ENCODE data around the gene CD300E. TPM values are rescaled to one million over a fixed set of nuclear protein-coding genes. Genes with fewer than 3 reads are reported as not detected.
"Not testable (repeated sequence)": the region's sequence is repeated elsewhere in the genome, so short reads cannot be mapped to it uniquely, and the experiment has no call there.

Gene CD300E
- total RNA-seq, 1 donor from 2014 or later = not detected

- H3K4me1 Mint-ChIP-seq = peaks cover 13% of the 10 kb centered on the region
- H3K36me3 Mint-ChIP-seq (ENCODE audit: low read depth) = no peaks in the 10 kb centered on the region
- H3K27ac Mint-ChIP-seq = no peak overlapping the region
- H3K9me3 Mint-ChIP-seq = no peaks in the 10 kb centered on the region
- H3K4me3 Mint-ChIP-seq = no peak overlapping the region
- intact Hi-C loops (cut with micrococcal nuclease) = no loop called here
- peaks cover 62% of the 10 kb centered on the region for H3K27me3 Mint-ChIP-seq
- no peak for DNase-seq
Measured at GRCh38 chr17:74642995-74643394, 19.5 kb upstream of the CD300E start.

DNA sequence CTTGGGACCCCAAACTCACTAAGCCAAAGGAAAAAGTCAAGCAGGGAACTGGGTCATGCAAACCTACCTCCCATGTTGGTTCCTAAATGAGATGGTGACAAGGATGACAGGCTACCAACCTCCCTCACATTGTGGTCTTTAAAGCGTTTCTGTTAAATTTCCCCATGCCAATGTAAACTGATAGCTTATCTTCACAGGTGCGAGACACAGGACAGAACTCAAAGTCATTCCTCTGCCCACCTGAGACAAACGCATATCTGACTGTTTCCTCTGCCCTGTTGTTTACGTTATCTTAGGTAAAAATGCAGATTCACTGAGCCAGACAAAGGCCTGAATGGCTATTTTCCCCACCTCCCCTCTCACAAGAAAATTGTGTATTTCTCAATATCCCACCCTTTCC, 19.0 kb upstream of the CD300E start:
- peaks cover 64% of the 10 kb centered on the region for H3K27me3 Mint-ChIP-seq
- H3K4me3 Mint-ChIP-seq = no peak overlapping the region
- H3K4me1 Mint-ChIP-seq = peaks cover 14% of the 10 kb centered on the region
- no peaks in the 10 kb centered on the region for H3K9me3 Mint-ChIP-seq
- no peak overlapping the region for H3K27ac Mint-ChIP-seq
- DNase-seq = no peak
- H3K36me3 Mint-ChIP-seq (ENCODE audit: low read depth) = no peaks in the 10 kb centered on the region
- intact Hi-C loops (cut with micrococcal nuclease) = no loop called here

- H3K9me3 Mint-ChIP-seq = no peaks in the 10 kb centered on the region
- no peak for DNase-seq
- peaks cover 14% of the 10 kb centered on the region for H3K4me1 Mint-ChIP-seq
- peaks cover 67% of the 10 kb centered on the region for H3K27me3 Mint-ChIP-seq
- intact Hi-C loops (cut with micrococcal nuclease) = no loop called here
- no peak overlapping the region for H3K27ac Mint-ChIP-seq
- H3K36me3 Mint-ChIP-seq (ENCODE audit: low read depth) = no peaks in the 10 kb centered on the region
- no peak overlapping the region for H3K4me3 Mint-ChIP-seq
Measured at GRCh38 chr17:74641958-74642298, 18.4 kb upstream of the CD300E start.

GRCh38 chr17:74641224-74641957, 17.9 kb upstream of the CD300E start:
- Mint-ChIP-seq H3K9me3 (no peaks in the 10 kb centered on the region), H3K27me3 (peaks cover 66% of the 10 kb centered on the region), H3K27ac (no peak overlapping the region), H3K36me3 (ENCODE audit: low read depth) (no peaks in the 10 kb centered on the region), H3K4me3 (no peak overlapping the region), H3K4me1 (peaks cover 14% of the 10 kb centered on the region)
- intact Hi-C loops (cut with micrococcal nuclease) = no loop called here
- no peak for DNase-seq

- H3K36me3 Mint-ChIP-seq (ENCODE audit: low read depth) = no peaks in the 10 kb centered on the region
- H3K4me3 Mint-ChIP-seq = peak overlapping the region; percentile 34
- no peak overlapping the region for H3K27ac Mint-ChIP-seq
- H3K9me3 Mint-ChIP-seq = no peaks in the 10 kb centered on the region
- DNase-seq = peak; percentile 64
- intact Hi-C loops (cut with micrococcal nuclease) = no loop called here
- peaks cover 68% of the 10 kb centered on the region for H3K27me3 Mint-ChIP-seq
- peaks cover 14% of the 10 kb centered on the region for H3K4me1 Mint-ChIP-seq
Measured at GRCh38 chr17:74639704-74640151, 16.2 kb upstream of the CD300E start.

DNA sequence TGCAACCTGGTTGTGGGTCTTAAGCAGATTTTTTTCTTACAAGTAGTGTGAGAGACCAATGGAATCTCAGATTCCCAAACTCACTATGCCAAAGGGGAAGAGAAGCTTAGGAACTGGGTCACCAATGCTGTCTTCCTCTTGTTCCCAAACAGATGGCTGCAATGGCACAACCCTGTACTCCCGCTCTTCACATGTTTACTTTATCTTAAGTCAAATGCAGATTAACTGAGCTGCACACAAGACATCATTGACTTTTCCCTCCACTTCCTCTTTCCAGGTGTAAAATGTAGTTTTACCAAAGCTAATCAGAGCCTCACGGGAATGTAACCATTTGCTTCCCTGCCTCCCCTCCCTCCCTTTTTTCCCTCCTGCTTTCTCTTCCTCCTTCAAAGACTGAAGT, 14.4 kb upstream of the CD300E start:
- H3K9me3 Mint-ChIP-seq = no peaks in the 10 kb centered on the region
- no peak for DNase-seq
- peaks cover 57% of the 10 kb centered on the region for H3K27me3 Mint-ChIP-seq
- H3K4me3 Mint-ChIP-seq = no peak overlapping the region
- H3K27ac Mint-ChIP-seq = no peak overlapping the region
- intact Hi-C loops (cut with micrococcal nuclease) = no loop called here
- H3K4me1 Mint-ChIP-seq = peaks cover 14% of the 10 kb centered on the region
- H3K36me3 Mint-ChIP-seq (ENCODE audit: low read depth) = no peaks in the 10 kb centered on the region

DNA sequence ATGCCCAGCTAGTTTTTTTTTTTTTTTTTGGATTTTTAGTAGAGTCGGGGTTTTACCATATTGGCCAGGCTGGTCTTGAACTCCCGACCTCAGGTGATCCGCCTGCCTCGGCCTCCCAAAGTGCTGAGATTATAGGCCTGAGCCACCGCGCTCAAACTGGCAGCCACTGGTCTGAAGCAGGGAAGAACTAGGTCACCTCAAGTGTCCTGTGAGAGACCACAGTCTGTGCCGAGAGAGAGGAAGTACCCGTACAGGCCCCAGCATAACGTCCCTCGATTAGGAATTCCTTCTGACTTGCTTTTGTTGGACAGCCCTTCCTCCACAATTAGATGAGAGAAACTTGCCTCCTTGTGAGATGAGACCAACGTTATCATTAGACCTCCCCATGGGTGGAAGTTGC, 13.7 kb upstream of the CD300E start:
- Mint-ChIP-seq H3K4me1 (peaks cover 14% of the 10 kb centered on the region), H3K4me3 (no peak overlapping the region), H3K27me3 (peaks cover 54% of the 10 kb centered on the region), H3K27ac (no peak overlapping the region), H3K9me3 (no peaks in the 10 kb centered on the region), H3K36me3 (ENCODE audit: low read depth) (no peaks in the 10 kb centered on the region)
- no peak for DNase-seq
- intact Hi-C loops (cut with micrococcal nuclease) = no loop called here

GRCh38 chr17:74636541-74637085, 13.1 kb upstream of the CD300E start:
- Mint-ChIP-seq H3K27me3 (peaks cover 54% of the 10 kb centered on the region), H3K4me1 (peaks cover 17% of the 10 kb centered on the region)
- H3K9me3 Mint-ChIP-seq; H3K27ac Mint-ChIP-seq; H3K4me3 Mint-ChIP-seq; H3K36me3 Mint-ChIP-seq (ENCODE audit: low read depth); DNase-seq; intact Hi-C loops (cut with micrococcal nuclease): not testable (repeated sequence)

- Mint-ChIP-seq H3K4me3 (no peak overlapping the region), H3K27ac (no peak overlapping the region), H3K27me3 (peaks cover 52% of the 10 kb centered on the region), H3K4me1 (peaks cover 16% of the 10 kb centered on the region), H3K9me3 (no peaks in the 10 kb centered on the region), H3K36me3 (ENCODE audit: low read depth) (no peaks in the 10 kb centered on the region)
- DNase-seq = no peak
- intact Hi-C loops (cut with micrococcal nuclease) = no loop called here
Measured at GRCh38 chr17:74635418-74635817, 11.9 kb upstream of the CD300E start.

GRCh38 chr17:74633326-74633725, 9.8 kb upstream of the CD300E start:
- no peak overlapping the region for H3K4me3 Mint-ChIP-seq
- H3K27ac Mint-ChIP-seq = no peak overlapping the region
- peaks cover 56% of the 10 kb centered on the region for H3K27me3 Mint-ChIP-seq
- peaks cover 7% of the 10 kb centered on the region for H3K4me1 Mint-ChIP-seq
- DNase-seq = no peak
- no peaks in the 10 kb centered on the region for H3K9me3 Mint-ChIP-seq
- H3K36me3 Mint-ChIP-seq (ENCODE audit: low read depth) = no peaks in the 10 kb centered on the region
- intact Hi-C loops (cut with micrococcal nuclease) = no loop called here

GRCh38 chr17:74632617-74633016, 9.1 kb upstream of the CD300E start:
- H3K9me3 Mint-ChIP-seq = no peaks in the 10 kb centered on the region
- no peak overlapping the region for H3K4me3 Mint-ChIP-seq
- peaks cover 5% of the 10 kb centered on the region for H3K4me1 Mint-ChIP-seq
- no peaks in the 10 kb centered on the region for H3K36me3 Mint-ChIP-seq (ENCODE audit: low read depth)
- no peak for DNase-seq
- peaks cover 55% of the 10 kb centered on the region for H3K27me3 Mint-ChIP-seq
- intact Hi-C loops (cut with micrococcal nuclease) = no loop called here
- no peak overlapping the region for H3K27ac Mint-ChIP-seq

DNA sequence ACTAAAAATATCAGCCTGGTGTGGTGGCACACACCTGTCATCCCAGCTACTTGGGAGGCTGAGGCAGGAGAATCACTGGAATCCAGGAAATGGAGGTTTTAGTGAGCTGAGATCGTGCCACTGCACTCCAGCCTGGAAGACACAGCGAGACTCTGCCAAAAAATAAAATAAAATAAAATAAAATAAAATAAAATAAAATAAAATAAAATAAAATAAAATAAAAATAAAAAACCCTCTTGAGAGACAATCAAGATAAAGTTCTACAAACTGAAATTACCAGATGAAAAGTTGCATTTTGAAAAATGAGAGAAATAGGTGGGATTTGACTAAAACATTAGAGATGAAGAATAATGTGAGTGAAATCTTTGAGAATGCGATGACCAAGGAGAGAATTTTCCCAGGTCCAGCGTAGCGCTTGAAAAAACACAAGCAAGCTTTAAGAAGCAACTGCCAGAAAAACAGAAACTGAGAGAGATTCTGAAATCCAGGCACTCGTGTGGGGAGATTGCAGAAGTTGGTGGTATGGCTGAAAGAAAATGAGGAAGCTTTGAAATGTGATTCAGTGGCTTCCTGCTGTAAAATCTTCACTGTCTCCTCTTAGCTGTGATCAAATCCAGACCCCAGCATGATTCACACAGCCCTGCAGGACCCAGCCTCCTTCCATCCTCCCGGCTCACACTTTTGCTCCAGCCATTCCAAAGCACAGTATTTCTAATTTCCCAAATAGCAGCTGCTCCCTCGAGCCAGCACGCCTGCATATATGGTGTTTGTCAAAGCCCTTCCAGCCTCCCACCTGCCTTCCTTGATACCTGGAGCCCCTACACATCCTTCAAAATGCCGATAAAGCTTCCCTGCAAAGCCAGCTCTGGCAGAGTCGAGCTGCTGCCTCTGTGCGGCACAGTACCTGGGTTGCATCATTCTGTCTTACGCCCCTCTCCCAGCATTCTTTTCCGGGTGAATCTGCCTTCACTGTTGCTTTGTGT, 8.2 kb upstream of the CD300E start:
- H3K27ac Mint-ChIP-seq = no peak overlapping the region
- no peaks in the 10 kb centered on the region for H3K36me3 Mint-ChIP-seq (ENCODE audit: low read depth)
- intact Hi-C loops (cut with micrococcal nuclease) = no loop called here
- no peaks in the 10 kb centered on the region for H3K9me3 Mint-ChIP-seq
- DNase-seq = no peak
- H3K4me1 Mint-ChIP-seq = peaks cover 5% of the 10 kb centered on the region
- no peak overlapping the region for H3K4me3 Mint-ChIP-seq
- H3K27me3 Mint-ChIP-seq = peaks cover 54% of the 10 kb centered on the region

DNA sequence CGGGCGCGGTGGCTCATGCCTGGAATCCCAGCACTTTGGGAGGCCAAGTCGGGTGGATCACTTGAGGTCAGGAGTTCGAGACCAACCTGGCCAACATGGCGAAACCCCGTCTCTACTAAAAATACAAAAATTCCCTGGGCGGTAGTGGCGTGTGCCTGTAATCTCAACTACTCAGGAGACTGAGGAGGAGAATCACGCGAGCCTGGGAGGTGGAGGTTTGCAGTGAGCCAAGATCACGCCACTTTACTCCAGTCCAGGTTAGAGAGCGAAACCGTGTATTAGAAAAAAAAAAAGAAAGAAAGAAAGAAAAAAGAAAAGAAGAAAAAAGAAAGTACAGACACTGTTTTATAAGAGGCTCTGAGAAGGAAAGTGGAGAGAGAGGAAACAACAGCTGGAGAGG, 6.7 kb upstream of the CD300E start:
- intact Hi-C loops (cut with micrococcal nuclease); H3K9me3 Mint-ChIP-seq; H3K4me3 Mint-ChIP-seq; H3K36me3 Mint-ChIP-seq (ENCODE audit: low read depth); H3K4me1 Mint-ChIP-seq; DNase-seq; H3K27ac Mint-ChIP-seq: not testable (repeated sequence)
- peaks cover 57% of the 10 kb centered on the region for H3K27me3 Mint-ChIP-seq

GRCh38 chr17:74625661-74626060, 2.1 kb upstream of the CD300E start:
- peaks cover 66% of the 10 kb centered on the region for H3K27me3 Mint-ChIP-seq
- H3K27ac Mint-ChIP-seq = no peak overlapping the region
- H3K4me1 Mint-ChIP-seq = no peaks in the 10 kb centered on the region
- H3K4me3 Mint-ChIP-seq = no peak overlapping the region
- DNase-seq = no peak
- H3K9me3 Mint-ChIP-seq = peaks cover 3% of the 10 kb centered on the region
- intact Hi-C loops (cut with micrococcal nuclease) = no loop called here
- no peaks in the 10 kb centered on the region for H3K36me3 Mint-ChIP-seq (ENCODE audit: low read depth)

Data from activated CD4-positive, alpha-beta T cell treated with anti-CD3 and anti-CD28 coated beads, Interleukin-2, amount 10 ng/mL, durations not matched to agents 24 days and 14 days (primary cell).